ENCODE measurements around the gene PIEZO1.

The PIEZO1 gene

DNA sequence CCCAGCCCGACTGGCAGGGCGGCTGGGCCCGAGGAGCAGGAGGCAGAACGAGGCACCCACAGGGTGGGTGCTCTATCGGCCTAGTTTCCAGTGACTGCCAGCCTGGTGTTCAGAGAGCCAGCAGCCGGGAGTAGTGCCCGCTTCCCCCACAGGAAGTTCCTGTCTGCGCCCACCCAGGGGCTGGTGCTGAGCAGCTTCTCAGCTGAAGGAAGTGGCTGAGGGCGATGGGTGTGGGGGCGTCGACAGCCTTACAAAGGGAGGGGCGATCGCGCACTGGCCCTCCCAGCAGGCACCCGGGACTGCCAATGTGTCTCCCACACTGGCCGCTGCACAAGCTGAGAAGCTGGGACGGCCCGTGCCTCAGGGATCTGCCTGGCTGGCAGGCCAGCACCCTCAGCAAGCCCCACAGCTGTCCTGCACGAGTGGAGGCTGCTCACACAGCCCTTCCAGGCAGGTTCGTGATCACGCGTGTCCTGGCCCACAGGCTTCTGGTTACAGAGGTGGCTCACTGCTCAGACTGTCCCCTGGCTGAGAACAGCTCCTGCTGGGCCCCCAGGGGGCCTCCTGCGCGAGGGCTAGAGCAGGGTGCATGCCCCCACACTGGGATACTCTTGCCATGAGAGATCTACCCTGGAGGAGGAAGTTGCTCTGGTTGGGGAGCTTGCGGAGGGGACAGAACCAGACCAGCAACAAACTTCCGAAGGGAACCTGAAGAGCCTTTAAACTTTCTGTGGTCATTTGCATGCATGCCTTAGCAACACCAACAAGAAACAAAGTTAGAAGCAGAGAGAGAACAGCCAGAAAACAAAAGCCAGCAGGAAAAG, 81.3 kb downstream of the PIEZO1 start:
- intact Hi-C loops (cut with DNase I; ENCODE audit: low total_unique reads), result no loop called here
- H3K9me3 ChIP-seq, result no peaks in the 10 kb centered on the region
- DNase-seq, result no peak
- H3K4me1 ChIP-seq, result peaks cover 0 to 52% (median 35%) of the 10 kb centered on the region in 4 donors
- H3K36me3 ChIP-seq, result peaks cover 7 to 45% (median 9%) of the 10 kb centered on the region in 3 donors
- H3K27me3 ChIP-seq, result no peaks in the 10 kb centered on the region
- H3K4me3 ChIP-seq, result peak overlapping the region in 1 of 2 donors; percentile 8
- TF ChIP-seq, protein P1, sequence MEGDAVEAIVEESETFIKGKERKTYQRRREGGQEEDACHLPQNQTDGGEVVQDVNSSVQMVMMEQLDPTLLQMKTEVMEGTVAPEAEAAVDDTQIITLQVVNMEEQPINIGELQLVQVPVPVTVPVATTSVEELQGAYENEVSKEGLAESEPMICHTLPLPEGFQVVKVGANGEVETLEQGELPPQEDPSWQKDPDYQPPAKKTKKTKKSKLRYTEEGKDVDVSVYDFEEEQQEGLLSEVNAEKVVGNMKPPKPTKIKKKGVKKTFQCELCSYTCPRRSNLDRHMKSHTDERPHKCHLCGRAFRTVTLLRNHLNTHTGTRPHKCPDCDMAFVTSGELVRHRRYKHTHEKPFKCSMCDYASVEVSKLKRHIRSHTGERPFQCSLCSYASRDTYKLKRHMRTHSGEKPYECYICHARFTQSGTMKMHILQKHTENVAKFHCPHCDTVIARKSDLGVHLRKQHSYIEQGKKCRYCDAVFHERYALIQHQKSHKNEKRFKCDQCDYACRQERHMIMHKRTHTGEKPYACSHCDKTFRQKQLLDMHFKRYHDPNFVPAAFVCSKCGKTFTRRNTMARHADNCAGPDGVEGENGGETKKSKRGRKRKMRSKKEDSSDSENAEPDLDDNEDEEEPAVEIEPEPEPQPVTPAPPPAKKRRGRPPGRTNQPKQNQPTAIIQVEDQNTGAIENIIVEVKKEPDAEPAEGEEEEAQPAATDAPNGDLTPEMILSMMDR (IDR thresholded peaks at IDR 0.05), result no peak
- H3K27ac ChIP-seq, result peak overlapping the region in 1 of 2 donors; percentile 16

GRCh38 chr16:88702371-88703210, 82.4 kb downstream of the PIEZO1 start:
- Histone ChIP-seq H3K36me3 (peaks cover 13 to 56% (median 20%) of the 10 kb centered on the region in 3 donors), H3K27ac (no peak overlapping the region), H3K27me3 (no peaks in the 10 kb centered on the region), H3K4me3 (peak overlapping the region in 1 of 2 donors; percentile 8), H3K9me3 (no peaks in the 10 kb centered on the region), H3K4me1 (peaks cover 0 to 43% (median 31%) of the 10 kb centered on the region in 4 donors)
- intact Hi-C loops (cut with DNase I; ENCODE audit: low total_unique reads), result no loop called here
- no peak for DNase-seq
- TF ChIP-seq, protein P1 (IDR thresholded peaks at IDR 0.05), result no peak

DNA sequence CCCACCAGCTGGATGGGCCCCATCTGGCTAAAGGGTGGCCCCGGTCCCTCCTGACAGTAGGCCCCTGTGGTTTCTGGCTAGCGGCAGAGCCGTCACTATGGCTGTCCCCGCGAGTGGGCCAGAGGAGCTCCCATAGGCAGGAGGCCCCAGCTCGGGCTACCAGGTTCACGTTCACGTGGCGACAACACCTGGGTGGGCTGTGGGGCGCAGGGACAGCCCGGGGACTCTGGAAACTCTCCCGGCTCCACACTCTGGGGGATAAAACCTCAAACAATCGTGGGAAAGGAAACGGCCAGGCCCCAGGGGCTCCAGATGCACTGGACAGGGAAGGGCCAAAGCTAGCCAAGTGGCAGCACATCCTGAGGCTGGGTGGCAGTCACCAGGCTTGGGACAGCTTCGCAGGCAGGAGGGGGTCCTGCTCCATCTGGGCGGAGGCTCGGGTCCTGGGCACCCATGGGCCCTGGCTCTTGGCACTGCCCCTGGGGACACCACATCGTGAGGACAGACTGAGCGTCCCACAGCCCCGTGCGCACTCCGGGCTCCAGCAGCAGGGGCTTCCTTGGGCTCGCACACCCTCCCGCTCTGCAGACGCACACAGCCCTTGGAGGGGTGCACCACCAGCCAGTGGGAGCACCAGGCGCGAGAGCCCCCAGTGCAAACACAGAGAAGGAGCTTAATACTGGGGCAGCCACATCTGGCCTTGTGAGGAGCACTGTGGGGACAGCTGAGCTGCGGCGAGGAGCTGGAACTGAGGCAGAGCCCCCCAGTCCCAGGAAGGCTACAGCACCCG, 83.2 kb downstream of the PIEZO1 start:
- Histone ChIP-seq H3K4me1 (peaks cover 0 to 35% (median 22%) of the 10 kb centered on the region in 4 donors), H3K27me3 (no peaks in the 10 kb centered on the region), H3K27ac (no peak overlapping the region), H3K36me3 (peaks cover 20 to 64% (median 28%) of the 10 kb centered on the region in 3 donors), H3K9me3 (no peaks in the 10 kb centered on the region), H3K4me3 (no peak overlapping the region)
- intact Hi-C loops (cut with DNase I; ENCODE audit: low total_unique reads), result no loop called here
- TF ChIP-seq, protein P1 (IDR thresholded peaks at IDR 0.05), result no peak
- no peak for DNase-seq

GRCh38 chr16:88700636-88701482, 84.2 kb downstream of the PIEZO1 start:
- H3K27me3 ChIP-seq, result no peaks in the 10 kb centered on the region
- H3K27ac ChIP-seq, result no peak overlapping the region
- TF ChIP-seq, protein P1 (IDR thresholded peaks at IDR 0.05), result no peak
- H3K36me3 ChIP-seq, result peaks cover 20 to 73% (median 32%) of the 10 kb centered on the region in 3 donors
- H3K4me1 ChIP-seq, result peaks cover 0 to 33% (median 20%) of the 10 kb centered on the region in 4 donors
- intact Hi-C loops (cut with DNase I; ENCODE audit: low total_unique reads), result no loop called here
- peak; percentile 92 for DNase-seq
- H3K4me3 ChIP-seq, result no peak overlapping the region
- H3K9me3 ChIP-seq, result no peaks in the 10 kb centered on the region

All from tibial artery (tissue), 4 donors.